Sigmoid colon (tissue), 4 donors: ENCODE data around the gene SPATA25.

ENCODE experiments used
- CTCF ChIP-seq, 4 experiments: fragments of 450-650 bp in 3 of 4; fragments of 200-600 bp in 1 of 4; IDR thresholded peaks; one replicate each; pipeline ENCODE4 v1.5.1; 2016 to 2019; ENCODE audit warnings: antibody characterized with exemption in 4 of 4, mild to moderate bottlenecking in 3 of 4, moderate library complexity in 2 of 4
- POLR2AphosphoS5 ChIP-seq, 4 donors: sonication (generic); formaldehyde crosslinking; IDR thresholded peaks; one replicate each; pipeline ENCODE4 v1.6.1; 2017; ENCODE audit warnings: antibody characterized with exemption in 4 of 4

GRCh38 chr20:45897289-45897688 is 9.9 kb upstream of the SPATA25 start:
- TF ChIP-seq CTCF (IDR thresholded peaks at IDR 0.05) (no peak), POLR2AphosphoS5 (IDR thresholded peaks at IDR 0.05) (no peak)
